ENCODE results near the gene FBXO34.
A peak's percentile ranks its signal among the peaks of the same experiment; 100 is the strongest.
"Not testable (repeated sequence)": the region's sequence is repeated elsewhere in the genome, so short reads cannot be mapped to it uniquely, and the experiment has no call there.

The FBXO34 gene

DNA sequence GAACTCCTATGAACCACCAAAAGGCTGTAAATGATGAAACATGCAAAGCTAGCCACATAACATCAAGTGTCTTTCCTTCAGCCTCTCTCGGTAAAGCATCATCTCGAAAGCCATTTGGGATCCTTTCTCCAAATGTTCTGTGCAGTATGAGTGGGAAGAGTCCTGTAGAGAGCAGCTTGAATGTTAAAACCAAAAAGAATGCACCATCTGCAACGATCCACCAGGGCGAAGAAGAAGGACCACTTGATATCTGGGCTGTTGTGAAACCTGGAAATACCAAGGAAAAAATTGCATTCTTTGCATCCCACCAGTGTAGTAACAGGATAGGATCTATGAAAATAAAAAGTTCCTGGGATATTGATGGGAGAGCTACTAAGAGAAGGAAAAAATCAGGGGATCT is 79.2 kb downstream of the FBXO34 start:
- no peak for DNase-seq

DNA sequence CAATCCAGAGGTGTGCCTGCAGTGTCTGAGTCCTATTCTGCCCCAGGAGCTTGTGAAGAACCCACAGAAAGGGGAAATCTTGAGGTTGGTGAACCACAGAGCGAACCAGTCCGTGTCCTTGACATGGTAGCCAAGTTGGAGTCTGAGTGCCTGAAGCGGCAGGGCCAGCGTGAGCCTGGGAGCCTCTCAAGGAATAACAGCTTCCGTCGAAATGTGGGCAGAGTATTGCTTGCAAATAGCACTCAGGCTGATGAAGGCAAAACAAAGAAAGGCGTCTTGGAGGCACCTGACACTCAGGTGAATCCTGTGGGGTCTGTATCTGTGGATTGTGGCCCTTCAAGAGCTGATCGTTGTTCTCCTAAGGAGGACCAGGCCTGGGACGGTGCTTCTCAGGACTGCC is 79.9 kb downstream of the FBXO34 start:
- no peak for DNase-seq

DNA sequence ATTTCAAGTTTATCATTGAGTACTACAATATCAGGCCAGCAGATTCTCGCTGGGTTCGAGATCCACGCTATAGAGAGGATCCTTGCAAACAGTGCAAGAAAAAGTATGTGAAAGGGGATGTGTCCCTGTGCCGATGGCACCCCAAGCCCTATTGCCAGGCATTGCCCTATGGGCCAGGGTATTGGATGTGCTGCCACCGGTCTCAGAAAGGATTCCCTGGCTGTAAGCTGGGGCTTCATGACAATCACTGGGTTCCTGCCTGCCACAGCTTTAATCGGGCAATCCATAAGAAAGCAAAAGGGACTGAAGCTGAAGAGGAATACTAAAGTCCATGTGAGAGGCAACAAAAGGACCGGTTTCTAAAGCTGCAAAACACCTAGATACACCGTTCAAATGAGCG is 81.0 kb downstream of the FBXO34 start:
- no peak for DNase-seq

DNA sequence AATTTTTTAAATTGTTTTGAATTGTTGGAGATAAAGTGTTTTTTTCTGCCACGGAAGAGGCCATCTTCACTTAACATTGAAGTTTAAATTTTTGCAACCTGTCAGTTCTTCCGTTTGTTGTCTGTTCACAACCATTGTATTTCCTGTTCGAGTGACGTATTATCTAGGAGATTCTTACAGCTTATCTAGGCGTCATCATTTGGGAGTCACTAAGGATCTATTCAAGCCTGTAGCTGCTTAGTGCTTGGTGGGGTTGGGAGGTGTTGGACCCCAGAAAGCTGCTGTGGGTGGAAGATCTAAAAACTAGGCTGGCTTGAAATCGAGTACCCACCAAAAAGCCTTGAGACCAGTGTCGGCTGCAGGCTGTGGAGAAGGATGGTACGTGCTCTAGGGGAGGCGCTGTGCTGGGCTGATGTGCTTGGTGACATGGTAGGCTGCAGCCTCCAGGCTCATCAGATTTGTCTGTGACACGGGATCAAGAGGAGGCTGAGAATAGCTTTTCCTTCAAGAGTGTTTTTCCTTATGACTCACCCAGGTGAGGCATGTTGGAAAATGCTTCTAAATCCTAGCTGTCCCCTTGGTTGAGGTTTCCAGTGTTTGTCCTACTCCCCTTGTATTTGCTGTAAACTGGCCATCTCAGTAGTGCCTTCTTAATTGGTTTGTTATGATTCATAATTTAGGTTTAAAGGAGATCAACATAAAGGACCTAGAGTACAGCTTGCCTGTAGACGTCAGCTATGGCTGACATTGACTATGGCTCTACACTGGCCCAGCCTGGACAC is 82.7 kb downstream of the FBXO34 start:
- DNase-seq = no peak

DNA sequence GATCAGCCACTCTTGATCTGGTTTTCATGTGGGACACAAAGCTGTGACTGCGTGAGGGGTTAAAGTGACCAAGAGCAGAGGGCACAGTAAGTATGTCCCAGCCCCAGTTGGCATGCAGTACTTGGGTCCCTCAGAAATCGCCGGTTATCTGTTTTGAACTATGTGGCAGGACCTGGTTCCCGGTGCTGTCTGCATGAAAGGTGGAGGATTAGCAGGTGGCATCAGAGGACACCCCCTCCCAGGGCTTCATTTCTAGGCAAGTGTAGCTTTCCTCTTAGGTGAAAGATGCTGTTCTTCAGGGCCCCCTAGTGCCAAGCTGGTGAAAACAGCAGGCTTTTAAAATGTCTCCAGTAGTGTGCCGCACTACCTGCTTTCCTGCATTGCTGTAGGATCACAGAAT is 83.3 kb downstream of the FBXO34 start:
- peak; percentile 28 for DNase-seq

DNA sequence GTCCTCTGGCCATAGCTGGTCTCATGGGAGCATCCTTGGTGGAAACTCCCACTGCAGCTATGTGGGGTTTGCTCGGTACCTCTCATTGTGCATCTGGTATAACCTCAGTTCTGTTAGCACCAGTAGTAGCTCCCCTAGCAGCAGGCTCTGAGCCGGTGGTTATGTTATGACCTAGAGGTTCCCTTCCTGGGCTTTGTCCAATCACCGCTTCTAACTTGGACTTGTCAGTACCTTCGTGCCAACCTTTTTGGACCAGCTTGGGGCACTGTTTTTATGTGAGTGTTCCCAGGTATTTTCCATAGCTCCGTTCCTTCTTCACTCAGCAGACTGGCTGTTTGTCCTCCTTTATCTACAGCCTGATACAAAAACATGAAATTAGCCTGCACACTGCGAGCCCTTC is 84.7 kb downstream of the FBXO34 start:
- no peak for DNase-seq

DNA sequence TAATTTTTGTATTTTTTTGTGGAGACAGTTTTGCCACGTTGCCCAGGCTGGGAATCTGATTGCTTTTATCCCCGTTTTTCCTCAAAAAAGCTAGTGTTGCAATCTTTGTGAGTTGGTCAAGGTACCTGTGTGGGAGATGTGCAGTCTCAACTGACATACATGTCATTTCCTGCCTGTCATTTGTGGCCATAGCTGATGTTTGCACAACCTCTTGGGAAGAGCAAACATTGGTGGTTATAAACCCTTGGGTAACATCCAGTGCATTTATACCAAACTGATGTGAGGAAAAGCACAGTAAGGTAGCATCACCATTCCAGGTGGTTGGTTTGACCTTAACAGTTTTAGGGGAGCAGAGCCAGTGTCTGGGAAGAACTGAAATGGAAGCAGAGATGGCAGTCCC is 85.7 kb downstream of the FBXO34 start:
- no peak for DNase-seq

DNA sequence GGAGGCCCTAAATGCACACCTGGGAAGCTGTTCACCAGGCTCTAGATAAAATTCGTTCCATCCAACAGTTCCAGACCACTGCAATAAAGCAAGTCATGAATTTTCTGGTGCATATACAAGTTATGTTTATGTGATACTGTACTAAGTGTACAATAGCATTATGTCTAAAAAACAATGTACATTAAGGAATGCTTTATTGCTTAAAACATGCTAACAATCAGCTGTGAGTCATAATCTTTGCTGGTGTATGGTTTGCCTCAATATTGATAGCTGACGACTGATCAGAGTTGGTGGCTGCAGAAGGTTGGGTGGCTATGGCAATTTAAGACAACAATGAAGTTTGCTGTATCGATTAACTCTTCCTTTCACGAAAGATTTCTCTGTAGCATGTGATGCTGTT is 88.1 kb downstream of the FBXO34 start:
- no peak for DNase-seq

DNA sequence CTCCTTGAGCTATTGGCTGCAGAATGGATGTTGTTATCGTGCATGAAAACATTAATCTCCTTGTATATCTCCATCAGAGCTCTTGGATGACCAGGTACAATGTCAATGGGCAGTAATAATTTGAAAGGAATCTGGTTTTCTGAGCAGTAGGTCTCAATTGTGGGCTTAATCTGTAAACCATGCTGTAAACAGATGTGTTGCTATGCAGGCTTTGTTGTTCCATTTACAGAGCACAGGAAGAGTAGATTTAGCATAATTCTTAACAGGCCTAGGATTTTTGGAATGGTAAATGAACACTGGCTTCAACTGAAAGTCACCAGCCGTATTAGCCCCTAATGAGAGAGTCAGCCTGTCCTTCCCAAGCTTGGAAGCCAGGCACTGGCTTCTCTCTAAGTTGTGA is 90.0 kb downstream of the FBXO34 start:
- DNase-seq = no peak

DNA sequence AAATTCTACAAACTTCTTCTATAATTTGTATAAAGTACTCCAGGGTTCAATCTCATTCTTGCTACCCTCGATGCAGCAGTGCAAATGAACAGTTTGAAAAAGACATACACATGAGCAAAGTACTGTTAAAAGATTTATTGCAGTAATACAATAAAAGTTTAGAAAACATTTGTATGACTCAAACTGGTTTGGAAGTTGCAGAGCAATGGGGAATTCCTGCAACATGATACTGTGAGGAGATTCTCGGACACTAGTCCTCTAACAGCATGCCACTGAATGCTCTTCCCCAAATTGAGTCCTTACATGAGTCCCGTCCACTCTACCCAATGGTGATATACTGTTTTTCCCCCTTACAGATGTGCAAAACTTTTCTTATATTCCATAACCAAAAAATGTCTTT is 95.0 kb downstream of the FBXO34 start:
- DNase-seq = no peak

DNA sequence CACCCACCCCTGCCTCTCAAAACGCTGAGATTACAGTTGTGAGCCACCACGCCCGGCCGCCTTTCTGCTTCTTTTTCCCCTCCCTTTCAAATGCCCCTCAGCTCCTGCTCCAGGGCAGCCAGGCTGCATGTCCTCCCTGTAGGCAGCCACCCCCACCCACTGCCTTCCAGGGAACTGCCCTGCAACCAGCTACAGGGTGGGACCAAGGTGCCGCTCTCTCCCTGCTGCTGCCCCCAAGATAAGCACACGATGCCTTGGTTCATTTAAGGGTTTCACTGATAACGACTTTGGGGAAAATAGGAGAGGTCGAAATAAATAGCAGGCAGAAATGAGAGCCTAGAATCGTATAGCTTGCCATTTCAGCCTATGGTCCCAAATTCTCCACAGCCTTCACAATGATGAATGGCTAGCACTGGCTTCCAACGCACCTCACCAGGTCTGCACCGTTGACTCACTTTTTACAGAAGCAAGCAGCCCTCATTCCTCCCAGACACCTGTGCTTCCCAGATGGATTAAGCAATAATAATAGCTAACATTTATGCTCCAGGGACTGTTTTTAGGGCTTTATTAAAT is 99.7 kb downstream of the FBXO34 start:
- no peak for DNase-seq

DNA sequence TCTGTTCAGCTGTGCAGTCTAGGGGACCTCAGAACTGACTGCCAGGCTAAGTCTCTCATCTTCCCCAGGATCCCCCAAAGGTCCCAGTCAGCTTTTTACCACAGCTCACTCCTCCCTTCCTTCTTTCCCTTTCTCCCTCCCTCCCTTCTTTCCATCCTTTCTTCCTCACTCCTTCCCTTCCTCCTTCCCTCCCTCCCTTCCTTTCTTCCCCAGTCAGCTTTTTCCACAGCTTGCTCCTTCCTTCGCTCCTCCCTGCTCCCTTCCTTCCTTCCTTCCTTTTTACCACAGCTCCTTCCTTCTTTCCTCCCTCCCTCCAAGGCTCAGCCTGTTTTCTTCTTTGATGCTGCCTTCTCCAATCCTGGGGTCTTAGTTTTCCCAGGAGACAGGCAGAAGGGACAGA is 101.2 kb downstream of the FBXO34 start:
- DNase-seq = no peak

DNA sequence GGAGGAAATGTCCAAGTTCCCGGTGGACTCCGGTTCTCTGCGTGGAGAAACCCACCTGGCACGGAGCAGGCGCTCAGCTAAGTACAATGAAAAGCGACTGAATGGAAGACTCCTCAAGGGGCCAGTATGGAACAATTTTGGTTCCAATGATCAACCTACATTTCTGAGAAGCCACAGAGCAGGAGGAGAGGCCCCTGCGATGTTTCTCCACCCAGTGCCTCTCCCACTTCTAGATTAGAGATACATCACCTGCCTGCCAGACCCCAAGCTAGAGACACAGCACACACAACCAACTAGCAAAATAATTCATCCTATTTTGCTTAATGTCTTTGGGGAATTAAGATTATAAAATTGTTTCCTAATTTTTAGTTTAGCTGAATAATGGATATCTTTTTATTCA is 101.6 kb downstream of the FBXO34 start:
- DNase-seq = no peak

DNA sequence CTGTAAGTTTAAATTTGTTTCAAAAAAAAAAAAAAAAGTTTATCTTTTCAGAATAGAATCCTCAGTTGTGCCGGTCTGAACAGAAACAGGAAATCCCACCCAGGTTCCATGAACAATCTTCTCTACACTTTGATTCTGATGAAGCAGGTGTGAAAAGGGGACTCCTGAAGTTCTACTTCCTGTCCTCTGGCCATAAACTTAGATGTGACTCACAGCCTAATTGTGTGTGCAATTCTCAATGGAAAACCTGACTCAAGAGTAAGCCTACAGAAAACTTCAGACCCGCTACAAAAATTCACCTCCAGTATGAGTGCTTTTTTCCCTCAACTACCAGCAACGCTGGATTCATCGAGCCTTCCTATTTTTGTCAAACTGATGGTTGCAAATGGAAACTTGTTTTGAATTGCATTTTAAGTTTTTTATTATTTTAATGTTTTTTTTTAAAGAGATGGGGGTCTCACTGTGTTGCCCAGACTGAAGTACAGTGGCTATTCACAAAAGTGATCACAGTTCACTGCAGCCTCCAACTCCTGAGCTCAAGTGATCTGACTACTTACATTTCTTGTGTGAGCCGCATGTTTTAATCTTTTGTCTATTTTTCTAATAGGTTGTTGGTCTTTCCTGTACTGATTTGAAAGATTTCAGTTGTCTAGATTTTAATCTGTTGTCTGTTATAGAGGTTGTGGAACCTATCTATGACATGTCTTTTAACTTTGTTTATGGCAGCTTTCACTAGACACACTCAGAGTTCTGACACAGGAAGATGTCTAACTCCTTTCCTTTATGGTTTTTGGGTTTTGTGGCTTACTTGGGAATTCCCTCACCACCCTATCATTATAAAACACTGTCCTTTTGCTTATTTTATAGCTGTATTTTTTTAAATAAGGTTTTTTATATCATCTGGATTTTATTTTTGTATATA is 102.8 kb downstream of the FBXO34 start:
- no peak for DNase-seq

DNA sequence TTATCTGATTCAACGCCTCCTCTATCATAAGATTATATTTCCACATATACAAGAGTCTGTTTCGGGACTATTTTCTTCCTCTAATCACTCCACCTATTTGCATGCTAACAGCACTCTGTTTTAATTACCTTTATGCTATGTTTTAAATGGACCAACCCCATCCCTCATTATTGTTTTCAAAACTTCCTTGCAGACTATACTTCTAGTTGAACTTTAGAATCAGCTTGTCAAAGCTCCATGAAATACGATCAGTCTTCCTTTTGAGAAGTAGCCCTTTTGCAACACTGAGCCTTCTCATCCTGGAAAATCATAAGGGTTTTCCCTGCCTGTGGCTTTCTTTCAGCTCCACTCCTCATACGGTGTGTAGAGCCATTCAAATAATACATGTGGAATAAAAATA is 103.5 kb downstream of the FBXO34 start:
- no peak for DNase-seq

DNA sequence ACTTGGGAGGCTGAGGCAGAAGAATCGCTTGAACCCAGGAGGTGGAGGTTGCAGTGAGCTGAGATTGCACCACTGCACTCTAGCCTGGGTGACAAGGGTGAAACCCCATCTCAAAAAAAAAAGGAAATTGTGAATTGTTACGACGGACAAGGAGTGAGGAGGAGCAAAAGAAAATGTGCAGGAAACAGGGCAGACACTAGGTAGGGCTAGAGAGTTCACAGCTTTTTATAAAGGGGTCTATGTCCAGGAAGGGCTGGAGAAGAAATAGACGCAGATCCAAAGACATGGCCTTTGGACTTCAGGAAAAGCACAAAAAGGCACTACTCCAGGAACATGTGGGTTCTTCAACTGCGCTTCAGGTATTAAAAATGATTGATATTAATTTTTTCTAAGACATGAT is 106.0 kb downstream of the FBXO34 start:
- no peak for DNase-seq

DNA sequence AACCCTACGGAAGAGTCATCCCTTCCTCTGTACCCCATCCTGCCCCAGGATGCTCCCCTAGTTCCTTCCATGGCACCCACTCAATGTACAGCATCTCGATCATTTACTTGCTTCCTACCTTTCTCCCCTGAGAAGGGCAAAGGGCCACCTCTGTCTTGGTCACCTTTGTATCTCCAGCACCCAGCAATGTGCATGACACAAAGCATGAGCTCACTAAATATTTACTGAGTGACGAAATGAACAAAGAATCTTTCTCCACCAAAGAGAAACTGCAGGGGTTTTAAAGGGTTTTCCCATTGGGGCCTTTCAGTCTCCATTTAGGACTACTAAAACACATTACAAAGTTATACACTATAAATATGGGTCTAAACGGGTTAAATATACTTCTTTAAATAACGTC is 109.8 kb downstream of the FBXO34 start:
- no peak for DNase-seq

DNA sequence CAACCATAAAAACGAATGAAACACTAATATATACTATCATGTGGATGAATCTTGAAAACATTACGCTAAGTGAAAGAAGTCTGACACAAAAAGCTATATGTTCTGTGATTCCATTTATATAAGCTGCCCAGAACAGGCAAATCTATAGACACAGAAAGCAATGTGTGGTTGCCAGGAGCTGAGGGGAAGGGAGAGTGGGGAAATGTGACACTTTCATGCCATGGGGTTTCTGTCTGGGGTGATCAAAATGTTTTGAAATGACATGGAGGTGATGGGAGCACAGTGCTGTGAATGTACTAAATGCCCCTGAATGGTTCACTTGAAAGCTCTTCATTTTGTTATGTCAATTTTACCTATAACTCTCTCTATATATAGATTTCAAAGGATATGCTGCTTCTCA is 110.3 kb downstream of the FBXO34 start:
- DNase-seq = no peak

DNA sequence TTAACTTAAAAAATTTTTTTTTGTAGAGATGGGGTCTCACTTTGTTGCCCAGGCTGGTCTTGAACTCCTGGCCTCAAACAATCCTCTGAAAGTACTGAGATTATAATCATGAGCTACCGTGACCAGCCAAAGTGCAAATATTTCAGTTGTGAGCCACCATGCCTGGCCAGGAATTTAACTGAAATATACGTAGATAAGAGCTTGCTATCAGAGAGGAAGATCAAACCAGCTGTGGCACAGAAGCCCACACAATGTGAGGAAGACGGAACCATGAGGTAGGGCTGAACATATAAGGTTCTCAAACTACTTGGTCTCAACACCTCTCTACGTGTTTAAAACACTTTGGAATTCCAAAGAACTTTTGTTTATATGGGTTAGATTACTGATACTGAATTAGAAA is 111.3 kb downstream of the FBXO34 start:
- no peak for DNase-seq

DNA sequence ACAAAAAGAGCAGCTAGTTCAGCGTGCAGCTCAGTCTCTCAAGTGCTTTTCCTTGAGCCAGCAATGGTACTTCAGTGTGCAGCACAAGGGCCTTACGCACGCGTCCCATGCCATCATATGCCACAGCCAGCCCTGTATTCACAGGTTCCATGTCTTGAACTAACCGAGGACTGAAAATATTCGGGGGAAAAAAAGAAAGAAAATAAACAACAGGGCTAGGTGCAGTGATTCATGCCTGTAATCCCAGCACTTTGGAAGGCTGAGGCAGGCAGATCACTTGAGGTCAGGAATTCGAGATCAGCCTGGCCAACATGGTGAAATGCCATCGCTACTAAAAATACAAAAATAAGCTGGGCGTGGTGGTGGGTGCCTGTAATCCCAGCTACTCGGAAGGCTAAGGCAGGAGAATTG is 111.8 kb downstream of the FBXO34 start:
- DNase-seq = not testable (repeated sequence)

DNA sequence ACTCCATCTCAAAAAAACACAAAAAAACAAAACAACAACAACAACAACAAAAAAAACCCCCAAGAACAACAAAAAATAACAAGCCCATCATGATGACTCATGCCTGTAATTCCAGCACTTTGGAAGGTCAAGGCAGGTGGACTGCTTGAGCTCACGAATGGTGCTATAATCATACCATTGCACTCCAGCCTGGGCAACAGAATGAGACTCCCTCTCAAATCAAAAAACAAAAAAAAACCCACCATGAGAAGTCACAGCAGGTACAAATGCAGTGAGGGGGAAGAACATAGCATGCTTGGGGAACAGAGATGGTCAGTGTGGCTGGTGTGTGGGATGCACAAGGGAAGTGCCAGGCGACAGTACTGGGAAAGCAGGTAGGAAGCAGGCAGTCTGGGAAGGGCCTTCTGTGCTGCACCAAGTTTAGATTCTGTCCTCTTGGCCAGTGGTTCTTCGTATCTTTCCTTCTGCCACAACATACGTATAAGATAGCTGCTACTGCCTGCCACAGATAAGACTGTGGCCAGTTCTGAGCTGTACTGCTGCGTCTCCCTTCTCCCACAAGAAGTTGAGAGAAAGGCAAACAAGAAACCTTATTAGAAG is 112.4 kb downstream of the FBXO34 start:
- no peak for DNase-seq

DNA sequence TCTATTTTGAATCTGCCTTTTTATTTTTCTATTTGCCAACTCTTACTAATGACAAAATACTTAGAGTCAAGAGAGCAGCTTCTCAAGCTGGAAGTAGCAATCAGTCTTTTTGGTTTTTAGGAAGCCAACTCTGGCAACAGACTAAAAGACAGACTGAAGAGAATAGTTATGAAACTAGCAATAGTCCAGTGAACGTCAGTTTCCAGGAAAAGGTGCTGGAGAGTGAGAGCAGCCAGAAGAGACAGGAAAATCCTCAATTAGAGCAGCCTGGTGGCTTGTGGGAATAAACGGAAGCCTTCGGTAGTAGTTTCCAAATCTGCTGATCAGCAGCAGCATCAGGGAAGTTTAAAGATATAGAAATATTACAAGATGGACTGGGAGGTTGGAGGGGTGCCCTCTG is 113.3 kb downstream of the FBXO34 start:
- DNase-seq = no peak

DNA sequence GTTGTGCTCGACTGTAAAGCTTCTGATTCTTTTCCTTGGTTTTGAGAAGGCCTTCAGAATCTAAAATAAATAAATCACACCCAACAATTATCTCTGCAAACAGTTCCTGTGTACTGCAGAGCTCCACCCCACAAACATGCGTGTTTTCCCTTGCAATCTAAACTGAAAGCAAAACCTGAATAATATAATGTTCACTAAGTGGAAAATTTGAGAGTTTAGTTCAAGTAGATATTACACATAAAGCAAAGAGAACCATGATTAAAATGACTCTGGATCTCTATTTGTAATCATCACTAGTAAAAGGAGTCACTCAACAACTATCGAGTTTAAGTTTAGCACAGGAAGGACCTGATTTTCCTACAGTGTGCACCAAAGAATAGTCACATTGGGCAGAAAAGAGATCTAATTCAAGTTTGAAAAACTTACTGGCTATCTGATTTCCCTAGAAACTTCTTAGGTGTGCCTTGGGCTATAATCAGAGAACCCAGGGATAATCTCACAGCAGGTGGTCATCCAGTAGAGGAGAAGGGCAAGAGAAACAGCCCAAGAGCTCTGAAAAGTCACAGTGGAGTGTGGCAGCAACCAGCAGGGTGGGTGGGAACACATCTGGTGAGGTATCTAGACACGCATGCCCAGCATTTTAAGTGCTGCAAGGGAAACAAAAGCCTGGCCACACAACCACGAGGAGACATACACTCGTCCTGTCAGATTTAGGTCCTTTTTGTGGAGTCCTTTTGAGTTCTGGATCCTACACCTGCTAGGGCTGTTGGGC is 115.0 kb downstream of the FBXO34 start:
- DNase-seq = no peak
